ENCODE data around the gene PRKCQ. TPM values are rescaled to one million over a fixed set of nuclear protein-coding genes. Genes with fewer than 3 reads are reported as not detected.

PRKCQ gene
- total and polyA plus RNA-seq, 2 of the 8 experiments (the other 6 are each of a cell fraction or from before 2014, with no cell fraction given) = 9.1 to 22.6 TPM

GRCh38 chr10:6478722-6479121 lies 101.4 kb downstream of the PRKCQ start:
- H3K4me3 ChIP-seq (ENCODE audit: extremely low read depth in 1 of 4, insufficient read depth in 2 of 4, low read depth in 3 of 4, low read length in 4 of 4) = no peak overlapping the region
- H3K23me2 ChIP-seq (ENCODE audit: low read depth, low read length) = no peaks in the 10 kb centered on the region
- H3K18ac ChIP-seq (ENCODE audit: extremely low read depth, low read length) = no peak overlapping the region
- no peak overlapping the region for H3K14ac ChIP-seq (ENCODE audit: insufficient read length)
- no peak overlapping the region for H2BK15ac ChIP-seq (ENCODE audit: low read length)
- H3K27ac ChIP-seq (ENCODE audit: low read depth, low read length) = no peak overlapping the region
- no peaks in the 10 kb centered on the region for H3K4me1 ChIP-seq (replicated peaks in 1 of 4; ENCODE audit: control insufficient read depth in 3 of 4, insufficient read depth in 4 of 4, low read length in 3 of 4)
- no peaks in the 10 kb centered on the region for H4K20me1 ChIP-seq (replicated peaks in 1 of 2; ENCODE audit: control insufficient read depth in 1 of 2, insufficient read depth in 2 of 2, low read length in 2 of 2)
- H4K5ac ChIP-seq (ENCODE audit: insufficient read length, low read depth, low read length) = no peak overlapping the region
- peaks cover 0 to 9% (median 3%) of the 10 kb centered on the region in 4 experiments; a peak in 4 of 8 replicates for H3K36me3 ChIP-seq (ENCODE audit: control insufficient read depth in 2 of 4, insufficient read depth in 4 of 4, low read length in 3 of 4)
- H3K4ac ChIP-seq (replicated peaks; ENCODE audit: insufficient read length, low read depth, low read length) = no peak overlapping the region
- H4K8ac ChIP-seq (ENCODE audit: extremely low read depth, insufficient read depth, low read length) = no peak overlapping the region
- no peak overlapping the region for H2AFZ ChIP-seq (ENCODE audit: low read length)
- no peaks in the 10 kb centered on the region for H3K9me3 ChIP-seq (ENCODE audit: insufficient read depth in 2 of 2, low read depth in 1 of 2, low read length in 1 of 2)
- no peak overlapping the region for H2BK12ac ChIP-seq (ENCODE audit: low read depth, low read length)
- no peak overlapping the region for H3K4me2 ChIP-seq (ENCODE audit: insufficient read depth in 1 of 2, low read depth in 2 of 2, low read length in 2 of 2)
- no peaks in the 10 kb centered on the region for H3K79me2 ChIP-seq (ENCODE audit: control insufficient read depth in 1 of 2, insufficient read depth in 2 of 2, low read length in 2 of 2)
- ChIA-PET POLR2A (ENCODE audit: partially characterized antibody) (no interaction called here), CTCF (ENCODE audit: partially characterized antibody) (interaction anchor here (1.4 kb wide), 1 partner anchor 170 kb away, joined by 4 read pairs; no protein-coding TSS in a partner anchor)
- H2AK5ac ChIP-seq (ENCODE audit: low read depth, low read length) = no peak overlapping the region
- no peak for TF ChIP-seq SP1 (IDR thresholded peaks at IDR 0.05; ENCODE audit: low read depth, low read length)
- peak; percentile 31 to 71 (median 40); a peak in 3 of 4 replicates for TF ChIP-seq CTCF (IDR thresholded peaks at IDR 0.05; ENCODE audit: control extremely low read depth in 1 of 3, insufficient read depth in 1 of 3, low read depth in 1 of 3, low read length in 3 of 3)
- TF ChIP-seq RAD21 (IDR thresholded peaks at IDR 0.05 in 1 of 2, conservative IDR thresholded peaks at IDR 0.05 in 1 of 2; ENCODE audit: low read depth in 2 of 2, low read length in 2 of 2) = peak; percentile 29 to 46; a peak in 3 of 4 replicates
- no peak overlapping the region for H3K56ac ChIP-seq (replicated peaks; ENCODE audit: insufficient read length, low read depth, low read length)
- no peak for DNase-seq (ENCODE audit: low read depth in 1 of 2, low spot score in 2 of 2)
- no peak overlapping the region for H3K23ac ChIP-seq (ENCODE audit: insufficient read length)
- FAIRE-seq = peak; percentile 36
- H2BK20ac ChIP-seq (ENCODE audit: low read length) = no peak overlapping the region
- peak overlapping the region in 1 of 4 experiments; percentile 19; a peak in 2 of 7 replicates for H3K9ac ChIP-seq (replicated peaks in 1 of 4; ENCODE audit: extremely low read depth in 1 of 4, low read depth in 3 of 4, low read length in 3 of 4)
- H3K79me1 ChIP-seq (ENCODE audit: low read depth, low read length) = no peaks in the 10 kb centered on the region
- H4K91ac ChIP-seq (replicated peaks; ENCODE audit: insufficient read length, low read length) = no peak overlapping the region
- no peak overlapping the region for H2BK5ac ChIP-seq (ENCODE audit: low read depth, low read length)
- H2BK120ac ChIP-seq (replicated peaks; ENCODE audit: low read depth, low read length) = no peak overlapping the region
- H3K27me3 ChIP-seq (replicated peaks in 1 of 4; ENCODE audit: control insufficient read depth in 3 of 4, extremely low read depth in 1 of 4, insufficient read depth in 3 of 4, low read length in 3 of 4) = no peaks in the 10 kb centered on the region
- 87% methylated on average over 8 of the region's 8 CpGs; no CpG with 5 or more reads in 1 of the 2 experiments for WGBS, 2 experiments (ENCODE audit: extremely low coverage in 1 of 2, insufficient coverage in 1 of 2, insufficient read length in 1 of 2, insufficient replicate concordance in 2 of 2, low coverage in 1 of 2, low lambda C conversion rate in 2 of 2, missing lambda C conversion rate in 1 of 2)
